ENCODE results near the gene RBPJ. TPM values are rescaled to one million over a fixed set of nuclear protein-coding genes. Genes with fewer than 3 reads are reported as not detected.

The RBPJ gene
- total and polyA plus RNA-seq, 2 of the 8 experiments (the other 6 are each of a cell fraction or from before 2014, with no cell fraction given) = 65.5 to 217 TPM

GRCh38 chr4:26365537-26366150 lies 44.8 kb downstream of the RBPJ start:
- POLR2A ChIA-PET (ENCODE audit: partially characterized antibody) = interaction anchor here (0.7 kb wide), 1 partner anchor 18 kb away, joined by 3 read pairs; no protein-coding TSS in a partner anchor
- Histone ChIP-seq H3K9me3 (ENCODE audit: insufficient read depth in 2 of 2, low read depth in 1 of 2, low read length in 1 of 2) (no peaks in the 10 kb centered on the region), H2BK5ac (ENCODE audit: low read depth, low read length) (no peak overlapping the region), H3K4me3 (ENCODE audit: extremely low read depth in 1 of 4, insufficient read depth in 2 of 4, low read depth in 3 of 4, low read length in 4 of 4) (no peak overlapping the region), H3K4me1 (replicated peaks in 1 of 4; ENCODE audit: control insufficient read depth in 3 of 4, insufficient read depth in 4 of 4, low read length in 3 of 4) (peaks cover 0 to 14% (median 4%) of the 10 kb centered on the region in 4 experiments; a peak in 3 of 7 replicates), H3K79me2 (ENCODE audit: control insufficient read depth in 1 of 2, insufficient read depth in 2 of 2, low read length in 2 of 2) (peaks cover 12 to 100% of the 10 kb centered on the region in 2 experiments; a peak in 3 of 4 replicates), H2AK5ac (ENCODE audit: low read depth, low read length) (no peak overlapping the region), H4K8ac (ENCODE audit: extremely low read depth, insufficient read depth, low read length) (no peak overlapping the region), H3K56ac (replicated peaks; ENCODE audit: insufficient read length, low read depth, low read length) (no peak overlapping the region), H3K36me3 (ENCODE audit: control insufficient read depth in 2 of 4, insufficient read depth in 4 of 4, low read length in 3 of 4) (peaks cover 0 to 5% (median 0%) of the 10 kb centered on the region in 4 experiments; a peak in 1 of 8 replicates), H3K9ac (replicated peaks in 1 of 4; ENCODE audit: extremely low read depth in 1 of 4, low read depth in 3 of 4, low read length in 3 of 4) (no peak overlapping the region), H3K23me2 (ENCODE audit: low read depth, low read length) (peaks cover 2% of the 10 kb centered on the region; the same call in 1 of the 2 replicates), H3K14ac (ENCODE audit: insufficient read length) (no peak overlapping the region), H2BK15ac (ENCODE audit: low read length) (no peak overlapping the region), H3K4me2 (ENCODE audit: insufficient read depth in 1 of 2, low read depth in 2 of 2, low read length in 2 of 2) (no peak overlapping the region), H2BK20ac (ENCODE audit: low read length) (no peak overlapping the region), H3K23ac (ENCODE audit: insufficient read length) (no peak overlapping the region), H3K79me1 (ENCODE audit: low read depth, low read length) (no peaks in the 10 kb centered on the region; the same call in 1 of the 2 replicates), H3K27ac (ENCODE audit: low read depth, low read length) (no peak overlapping the region), H4K91ac (replicated peaks; ENCODE audit: insufficient read length, low read length) (no peak overlapping the region), H2AFZ (ENCODE audit: low read length) (no peak overlapping the region), H3K4ac (replicated peaks; ENCODE audit: insufficient read length, low read depth, low read length) (no peak overlapping the region), H2BK12ac (ENCODE audit: low read depth, low read length) (no peak overlapping the region), H3K27me3 (replicated peaks in 1 of 4; ENCODE audit: control insufficient read depth in 3 of 4, extremely low read depth in 1 of 4, insufficient read depth in 3 of 4, low read length in 3 of 4) (no peaks in the 10 kb centered on the region), H3K18ac (ENCODE audit: extremely low read depth, low read length) (no peak overlapping the region), H4K20me1 (replicated peaks in 1 of 2; ENCODE audit: control insufficient read depth in 1 of 2, insufficient read depth in 2 of 2, low read length in 2 of 2) (peaks cover 7 to 15% of the 10 kb centered on the region in 2 experiments), H2BK120ac (replicated peaks; ENCODE audit: low read depth, low read length) (no peak overlapping the region), H4K5ac (ENCODE audit: insufficient read length, low read depth, low read length) (no peak overlapping the region)
- CTCF ChIA-PET (ENCODE audit: partially characterized antibody) = interaction anchor here (1.1 to 1.5 kb wide), 3 partner anchors 13 to 35 kb away, joined by 3 to 5 read pairs (median 4); no protein-coding TSS in a partner anchor
- no peak for FAIRE-seq
- DNase-seq (ENCODE audit: low read depth in 1 of 2, low spot score in 2 of 2) = no peak
- WGBS, 2 experiments (ENCODE audit: extremely low coverage in 1 of 2, insufficient coverage in 1 of 2, insufficient read length in 1 of 2, insufficient replicate concordance in 2 of 2, low coverage in 1 of 2, low lambda C conversion rate in 2 of 2, missing lambda C conversion rate in 1 of 2) = 83% methylated on average over 1 of the region's 1 CpG; no CpG with 5 or more reads in 1 of the 2 experiments
- no peak for TF ChIP-seq KDM4A (IDR thresholded peaks at IDR 0.05; ENCODE audit: low read depth, low read length, severe bottlenecking)
- no peak for TF ChIP-seq TCF12 (IDR thresholded peaks at IDR 0.05; ENCODE audit: low read depth, low read length)
- no peak for TF ChIP-seq ATF2 (IDR thresholded peaks at IDR 0.05; ENCODE audit: low read length)
- no peak for TF ChIP-seq CTBP2 (IDR thresholded peaks at IDR 0.05; ENCODE audit: borderline replicate concordance, insufficient read depth, insufficient read length, low read length)
- TF ChIP-seq CREB1 (IDR thresholded peaks at IDR 0.05) = no peak
- no peak for TF ChIP-seq SRF (IDR thresholded peaks at IDR 0.05; ENCODE audit: low read depth, low read length)
- TF ChIP-seq YY1 (IDR thresholded peaks at IDR 0.05; ENCODE audit: low read depth, low read length) = no peak
- no peak for TF ChIP-seq RBBP5 (IDR thresholded peaks at IDR 0.05; ENCODE audit: borderline replicate concordance, low read depth, low read length)
- no peak for TF ChIP-seq TAF1 (IDR thresholded peaks at IDR 0.05; ENCODE audit: low read depth, low read length)
- no peak for TF ChIP-seq USF2 (IDR thresholded peaks at IDR 0.05; ENCODE audit: low read length)

Data from H1 (cell line).